HCT116 (cell line): ENCODE data around the gene GYS2. TPM values are rescaled to one million over a fixed set of nuclear protein-coding genes. Genes with fewer than 3 reads are reported as not detected.

Experiments used
- ATAC-seq: fragments of 200-7000 bp; cut with Tn5 transposase; 2 replicates; pipeline ENCODE4 v1.9.1; 2020; ENCODE audit warnings: mild to moderate bottlenecking, moderate library complexity
- BruUV-seq: library from RNA; stranded (reverse); fragments of 400-500 nt; replicated peaks from 2 replicates; lab custom pipeline; 2021; lab: Mats Ljungman, UMichigan
- CTCF ChIA-PET: fragments of 300-600 bp; sonication (Branson Sonifier 250); formaldehyde crosslinking; loops from one replicate; lab custom pipeline; 2021; ENCODE audit warnings: antibody characterized with exemption; lab: Charles Lee
- POLR2A ChIA-PET: fragments of 300-600, 350-600 bp; sonication (Branson Sonifier 250); formaldehyde crosslinking; loops from one replicate; lab custom pipeline; 2021; ENCODE audit warnings: antibody characterized with exemption; lab: Charles Lee
- RAD21 ChIA-PET, 2 experiments: fragments of 300-600 bp; sonication (Branson Sonifier 250); formaldehyde crosslinking; loops; one replicate each; lab custom pipeline; 2023; ENCODE audit warnings: low total read pairs in 2 of 2; ENCODE audit not compliant: uncharacterized antibody in 2 of 2, unreplicated experiment in 2 of 2, low non-redundant PET in 1 of 2; lab: Charles Lee
- DNase-seq: peaks from one replicate; pipeline ENCODE4 v3.0.0-alpha.2; 2010; ENCODE audit warnings: low read depth, low spot score
- H2AFZ ChIP-seq: fragments of 200-600 bp; shearing (Covaris generic), sonication (generic); 2 replicates; pipeline ENCODE4 v1.6.1; 2017; ENCODE audit warnings: low read depth, mixed run types, mixed read lengths, antibody characterized with exemption, low read length; ENCODE audit not compliant: poor library complexity, severe bottlenecking
- H3K27ac ChIP-seq: 2 replicates; pipeline ENCODE4 v1.5.1; 2012; ENCODE audit warnings: low read depth, low read length
- H3K27me3 ChIP-seq: fragments of 200-600 bp; sonication (generic); 2 replicates; pipeline ENCODE4 v1.6.1; 2016; ENCODE audit warnings: mixed run types, low read length, mixed read lengths; ENCODE audit not compliant: insufficient read depth
- H3K36me3 ChIP-seq, 2 experiments: fragments of 200-500 bp in 1 of 2; fragments of 200-600 bp in 1 of 2; sonication (Bioruptor generic) in 1 of 2; sonication (generic) in 1 of 2; 2 replicates each; pipeline versions ENCODE4 v1.5.1 to v1.6.1; 2014 to 2016; ENCODE audit warnings: low read length in 2 of 2, inconsistent platforms in 1 of 2, mixed read lengths in 1 of 2, mixed run types in 1 of 2; ENCODE audit not compliant: insufficient read depth in 2 of 2, control insufficient read depth in 1 of 2
- H3K4me1 ChIP-seq, 2 experiments: fragments of 200-600 bp in 1 of 2; sonication (generic) in 1 of 2; 2 replicates each; pipeline versions ENCODE4 v1.5.1 to v1.6.1; 2012 to 2017; ENCODE audit warnings: low read length in 2 of 2, inconsistent platforms in 1 of 2, mild to moderate bottlenecking in 1 of 2, mixed read lengths in 1 of 2, mixed run types in 1 of 2, moderate library complexity in 1 of 2; ENCODE audit not compliant: insufficient read depth in 2 of 2, control insufficient read depth in 1 of 2
- H3K4me2 ChIP-seq: fragments of 200-600 bp; sonication (generic); 2 replicates; pipeline ENCODE4 v1.6.1; 2017; ENCODE audit warnings: mixed run types, low read length, mixed read lengths
- H3K4me3 ChIP-seq, 2 experiments: fragments of 200-600 bp in 1 of 2; sonication (generic) in 1 of 2; replicated peaks in 1 of 2; 2 replicates each; pipeline ENCODE4 v1.5.1; 2011 to 2016; ENCODE audit warnings: low read length in 2 of 2, control low read depth in 1 of 2, low read depth in 1 of 2, mild to moderate bottlenecking in 1 of 2, mixed read lengths in 1 of 2, mixed run types in 1 of 2
- H3K79me2 ChIP-seq: fragments of 200-600 bp; sonication (generic); 2 replicates; pipeline ENCODE4 v1.6.1; 2017; ENCODE audit warnings: mild to moderate bottlenecking, mixed run types, low read length, moderate library complexity, mixed read lengths; ENCODE audit not compliant: insufficient read depth
- H3K9ac ChIP-seq: fragments of 200-600 bp; sonication (generic); 2 replicates; pipeline ENCODE4 v1.6.1; 2016; ENCODE audit warnings: low read length, mixed read lengths
- H3K9me2 ChIP-seq: fragments of 200-600 bp; sonication (generic), shearing (Covaris generic); 2 replicates; pipeline ENCODE4 v1.6.1; 2017; ENCODE audit warnings: mixed run types, mild to moderate bottlenecking, moderate library complexity; ENCODE audit not compliant: insufficient read depth
- H3K9me3 ChIP-seq, 2 experiments: fragments of 200-500 bp in 1 of 2; fragments of 200-600 bp in 1 of 2; sonication (Bioruptor generic) in 1 of 2; sonication (generic) in 1 of 2; 2 replicates each; pipeline ENCODE4 v1.6.1; 2014 to 2017; ENCODE audit warnings: low read length in 2 of 2, mixed read lengths in 2 of 2, inconsistent platforms in 1 of 2, low read depth in 1 of 2, mild to moderate bottlenecking in 1 of 2, mixed run types in 1 of 2, moderate library complexity in 1 of 2; ENCODE audit not compliant: control insufficient read depth in 1 of 2, insufficient read depth in 1 of 2
- H4K20me1 ChIP-seq: fragments of 200-600 bp; sonication (generic), shearing (Covaris generic); 2 replicates; pipeline ENCODE4 v1.6.1; 2017; ENCODE audit warnings: mixed run types, mild to moderate bottlenecking, moderate library complexity; ENCODE audit not compliant: insufficient read depth
- EZH2 ChIP-seq: fragments of 200-600 bp; sonication (generic); IDR thresholded peaks from 2 replicates; pipeline ENCODE4 v1.6.1; 2017; ENCODE audit warnings: antibody characterized with exemption, mixed run types
- POLR2AphosphoS5 ChIP-seq: IDR thresholded peaks from 2 replicates; pipeline ENCODE4 v1.6.1; 2011; ENCODE audit warnings: mild to moderate bottlenecking, low read depth, low read length, moderate library complexity
- RAD21 ChIP-seq: IDR thresholded peaks from 2 replicates; pipeline ENCODE4 v1.6.1; 2012; ENCODE audit warnings: low read depth, mild to moderate bottlenecking
- TCF7L2 ChIP-seq: IDR thresholded peaks from 2 replicates; pipeline ENCODE4 v1.7.0; 2011; ENCODE audit warnings: borderline replicate concordance, inconsistent platforms; ENCODE audit not compliant: insufficient read depth, insufficient read length; ENCODE audit errors: extremely low read depth
- ZBTB33 ChIP-seq: IDR thresholded peaks from 2 replicates; pipeline ENCODE4 v1.6.1; 2011; ENCODE audit warnings: mild to moderate bottlenecking, low read length, moderate library complexity; ENCODE audit not compliant: insufficient replicate concordance; ENCODE audit errors: extremely low read depth
- ZNF274 ChIP-seq: fragments of 200-500 bp; sonication (Bioruptor generic); IDR thresholded peaks from 2 replicates; pipeline ENCODE4 v1.6.1; 2014; ENCODE audit warnings: mild to moderate bottlenecking, low read depth, low read length, inconsistent platforms
- intact Hi-C: fragments of 100-400 bp; cut with micrococcal nuclease; formaldehyde crosslinking; loops from 2 replicates; pipeline ENCODE4 v1.10.0; 2022
- total RNA-seq: library from RNA; stranded (reverse); gene quantifications from one replicate; pipeline ENCODE4 v1.2.1, GENCODE V29; 2021; ENCODE audit not compliant: unreplicated experiment
- TF ChIP-seq, protein P1 (sequence below), 3 experiments: fragments of 200-600 bp in 1 of 3; sonication (generic) in 1 of 3; IDR thresholded peaks in 2 of 3; conservative IDR thresholded peaks in 1 of 3; 2 replicates each; pipeline ENCODE4 v1.5.1; 2012 to 2017; ENCODE audit warnings: low read depth in 2 of 3, low read length in 2 of 3, antibody characterized with exemption in 1 of 3, borderline replicate concordance in 1 of 3, control low read depth in 1 of 3, mild to moderate bottlenecking in 1 of 3, mixed read lengths in 1 of 3, mixed run types in 1 of 3, moderate library complexity in 1 of 3; ENCODE audit not compliant: insufficient read depth in 1 of 3

GYS2 gene
- total RNA-seq, 1 experiment from 2014 or later: not detected

DNA sequence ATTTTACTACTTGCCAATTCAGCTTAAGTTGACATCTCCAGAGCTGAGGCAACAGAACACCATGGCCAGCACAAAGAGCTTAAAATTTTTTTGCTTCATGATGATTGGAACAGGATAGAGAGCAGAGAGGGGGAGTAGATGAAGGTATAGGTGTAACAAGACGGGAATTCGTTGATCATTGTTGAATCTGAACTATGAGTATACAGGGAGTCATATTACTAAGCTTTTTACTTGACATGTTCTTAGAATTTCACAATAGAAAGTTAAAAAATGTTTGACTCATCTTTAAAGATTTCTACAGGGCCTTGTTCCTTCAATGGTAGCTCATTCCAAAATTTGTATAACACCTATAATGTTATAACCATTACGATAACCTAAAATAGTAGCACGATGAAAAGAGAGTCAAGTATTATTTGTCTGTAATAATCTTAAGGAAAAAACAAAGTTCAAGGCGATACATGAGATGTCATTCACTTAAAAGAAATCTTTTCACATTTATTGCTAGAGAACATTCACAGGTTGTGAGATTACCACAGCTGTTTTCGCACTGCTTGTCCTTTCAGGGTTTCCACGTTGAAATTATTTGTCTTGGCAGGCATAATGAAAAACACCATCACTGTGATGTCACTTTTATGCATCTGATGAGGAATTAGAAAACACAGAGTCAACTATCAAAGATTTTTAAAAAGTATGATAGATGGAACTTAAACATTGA lies 44.6 kb downstream of the GYS2 start:
- TF ChIP-seq ZBTB33 (no peak), POLR2AphosphoS5 (no peak), ZNF274 (no peak), EZH2 (no peak), TCF7L2 (no peak), RAD21 (no peak)
- TF ChIP-seq, protein P1, sequence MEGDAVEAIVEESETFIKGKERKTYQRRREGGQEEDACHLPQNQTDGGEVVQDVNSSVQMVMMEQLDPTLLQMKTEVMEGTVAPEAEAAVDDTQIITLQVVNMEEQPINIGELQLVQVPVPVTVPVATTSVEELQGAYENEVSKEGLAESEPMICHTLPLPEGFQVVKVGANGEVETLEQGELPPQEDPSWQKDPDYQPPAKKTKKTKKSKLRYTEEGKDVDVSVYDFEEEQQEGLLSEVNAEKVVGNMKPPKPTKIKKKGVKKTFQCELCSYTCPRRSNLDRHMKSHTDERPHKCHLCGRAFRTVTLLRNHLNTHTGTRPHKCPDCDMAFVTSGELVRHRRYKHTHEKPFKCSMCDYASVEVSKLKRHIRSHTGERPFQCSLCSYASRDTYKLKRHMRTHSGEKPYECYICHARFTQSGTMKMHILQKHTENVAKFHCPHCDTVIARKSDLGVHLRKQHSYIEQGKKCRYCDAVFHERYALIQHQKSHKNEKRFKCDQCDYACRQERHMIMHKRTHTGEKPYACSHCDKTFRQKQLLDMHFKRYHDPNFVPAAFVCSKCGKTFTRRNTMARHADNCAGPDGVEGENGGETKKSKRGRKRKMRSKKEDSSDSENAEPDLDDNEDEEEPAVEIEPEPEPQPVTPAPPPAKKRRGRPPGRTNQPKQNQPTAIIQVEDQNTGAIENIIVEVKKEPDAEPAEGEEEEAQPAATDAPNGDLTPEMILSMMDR (IDR thresholded peaks at IDR 0.05 in 2 of 3, conservative IDR thresholded peaks at IDR 0.05 in 1 of 3; ENCODE audit: borderline replicate concordance in 1 of 3, insufficient read depth in 1 of 3, low read depth in 2 of 3, low read length in 2 of 3): no peak
- H3K9me3 ChIP-seq: no peaks in the 10 kb centered on the region
- no peaks in the 10 kb centered on the region for H3K36me3 ChIP-seq
- BruUV-seq: no TSS peak
- DNase-seq: no peak
- POLR2A ChIA-PET: no interaction called here
- H4K20me1 ChIP-seq: no peaks in the 10 kb centered on the region
- H3K4me2 ChIP-seq: no peak overlapping the region
- no peak for ATAC-seq
- H3K9me2 ChIP-seq: no peaks in the 10 kb centered on the region
- H3K27me3 ChIP-seq: no peaks in the 10 kb centered on the region
- intact Hi-C loops: no loop called here
- H3K27ac ChIP-seq: no peak overlapping the region
- no peaks in the 10 kb centered on the region for H3K4me1 ChIP-seq
- H3K9ac ChIP-seq: no peak overlapping the region
- H3K4me3 ChIP-seq: no peak overlapping the region
- CTCF ChIA-PET: no interaction called here
- H2AFZ ChIP-seq: no peak overlapping the region
- no peaks in the 10 kb centered on the region for H3K79me2 ChIP-seq
- RAD21 ChIA-PET: no interaction called here
